Cardiac muscle cell (in vitro differentiated cells and primary cell): ENCODE measurements around the gene DGKI. TPM values are rescaled to one million over a fixed set of nuclear protein-coding genes. Genes with fewer than 3 reads are reported as not detected.

Source experiments
- DNase-seq, 2 donors: peaks; one replicate each; pipeline versions ENCODE4 v3.0.0 to v3.0.0-alpha.2; 2010 to 2017; ENCODE audit warnings: low read depth in 1 of 2, low spot score in 1 of 2
- H3K27ac ChIP-seq: fragments of 200-600 bp; sonication (generic); 2 replicates; pipeline ENCODE4 v1.5.1; 2016
- H3K27me3 ChIP-seq: fragments of 200-600 bp; sonication (generic); 2 replicates; pipeline ENCODE4 v1.6.0; 2016; ENCODE audit warnings: control low read depth
- H3K36me3 ChIP-seq: fragments of 200-600 bp; sonication (generic); 2 replicates; pipeline ENCODE4 v1.5.1; 2016; ENCODE audit warnings: control low read depth
- H3K4me1 ChIP-seq: fragments of 200-600 bp; sonication (generic); 2 replicates; pipeline ENCODE4 v1.8.1; 2017; ENCODE audit warnings: low read depth, mild to moderate bottlenecking, mixed run types
- H3K4me3 ChIP-seq: fragments of 200-600 bp; sonication (generic); 2 replicates; pipeline ENCODE4 v1.5.1; 2016; ENCODE audit warnings: mild to moderate bottlenecking
- H3K9me3 ChIP-seq: fragments of 200-600 bp; sonication (generic); 2 replicates; pipeline ENCODE4 v1.5.1; 2017; ENCODE audit warnings: low read depth, mild to moderate bottlenecking, control low read depth
- CTCF ChIP-seq: IDR thresholded peaks from 2 replicates; pipeline ENCODE4 v1.5.1; 2012; ENCODE audit warnings: low read depth, mild to moderate bottlenecking, low read length
- polyA plus RNA-seq: library from polyadenylated mRNA; unstranded; fragments of >200 nt; fragmentation: Nextera tagmentation; extraction: Ambion mirVana; gene quantifications from 2 replicates; pipeline ENCODE4 v1.2.1, GENCODE V29; 2016
- total RNA-seq: library from RNA; depleted of rRNA; stranded (reverse); fragments of >200 nt; gene quantifications from 2 replicates; pipeline ENCODE4 v1.2.3, GENCODE V29; 2016

The DGKI gene
- total and polyA plus RNA-seq, 2 experiments from 2014 or later = 35.0 to 52.7 TPM

- DNase-seq = peak; percentile 66 to 71
- Histone ChIP-seq H3K27me3 (no peaks in the 10 kb centered on the region), H3K9me3 (no peaks in the 10 kb centered on the region), H3K4me1 (no peaks in the 10 kb centered on the region), H3K36me3 (no peaks in the 10 kb centered on the region), H3K4me3 (no peak overlapping the region), H3K27ac (no peak overlapping the region)
- peak; percentile 43 for TF ChIP-seq CTCF
Observed at GRCh38 chr7:137606061-137606674, 240.6 kb downstream of the DGKI start.

DNA sequence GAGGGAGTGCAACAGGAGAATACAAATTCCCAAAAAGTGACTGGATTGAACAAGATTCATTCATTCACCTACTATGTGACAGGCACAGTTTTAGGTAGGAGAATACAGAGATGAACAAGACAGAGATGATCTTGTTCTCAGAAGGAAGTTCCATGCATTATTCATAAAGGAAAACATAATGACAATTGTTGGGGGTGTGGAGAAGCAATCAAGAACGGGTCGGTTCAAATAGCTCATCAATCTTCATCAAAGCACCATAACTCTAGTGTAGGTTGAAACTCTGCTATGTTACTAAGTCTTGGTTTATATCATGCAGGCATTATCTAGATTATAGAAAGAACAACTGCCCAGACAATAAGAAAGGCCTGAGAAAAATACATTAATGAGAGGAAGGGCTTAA, 243.7 kb downstream of the DGKI start:
- Histone ChIP-seq H3K4me3 (no peak overlapping the region), H3K4me1 (no peaks in the 10 kb centered on the region), H3K27me3 (no peaks in the 10 kb centered on the region), H3K9me3 (no peaks in the 10 kb centered on the region), H3K36me3 (no peaks in the 10 kb centered on the region), H3K27ac (no peak overlapping the region)
- no peak for TF ChIP-seq CTCF
- no peak for DNase-seq

GRCh38 chr7:137601642-137602041, 245.1 kb downstream of the DGKI start:
- Histone ChIP-seq H3K27ac (no peak overlapping the region), H3K27me3 (no peaks in the 10 kb centered on the region), H3K4me1 (no peaks in the 10 kb centered on the region), H3K9me3 (no peaks in the 10 kb centered on the region), H3K36me3 (no peaks in the 10 kb centered on the region), H3K4me3 (no peak overlapping the region)
- no peak for TF ChIP-seq CTCF
- DNase-seq = no peak

DNA sequence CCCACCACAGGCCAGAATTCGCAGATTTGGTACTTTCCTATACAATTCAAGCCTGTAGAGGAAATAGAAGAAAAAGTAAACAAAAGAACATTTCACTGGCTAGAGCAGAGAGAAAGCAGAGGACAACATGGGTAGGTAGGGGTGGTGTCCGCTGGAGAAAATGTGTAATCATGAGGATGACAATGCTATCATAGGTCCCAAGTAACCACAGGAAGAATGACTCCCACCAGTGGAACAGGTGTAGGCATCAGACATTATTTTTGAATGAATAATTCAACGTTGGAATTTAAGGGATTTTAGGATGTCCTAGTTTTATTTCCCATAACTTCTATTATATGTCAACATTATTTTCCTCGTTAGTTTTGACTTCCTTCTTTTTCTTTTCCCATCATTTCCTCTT, 248.9 kb downstream of the DGKI start:
- no peak for TF ChIP-seq CTCF
- Histone ChIP-seq H3K9me3 (no peaks in the 10 kb centered on the region), H3K27me3 (no peaks in the 10 kb centered on the region), H3K36me3 (no peaks in the 10 kb centered on the region), H3K27ac (no peak overlapping the region), H3K4me1 (no peaks in the 10 kb centered on the region), H3K4me3 (no peak overlapping the region)
- no peak for DNase-seq

GRCh38 chr7:137593115-137593711, 253.6 kb downstream of the DGKI start:
- no peaks in the 10 kb centered on the region for H3K36me3 ChIP-seq
- no peaks in the 10 kb centered on the region for H3K27me3 ChIP-seq
- H3K4me3 ChIP-seq = no peak overlapping the region
- H3K9me3 ChIP-seq = no peaks in the 10 kb centered on the region
- no peak for TF ChIP-seq CTCF
- H3K4me1 ChIP-seq = peaks cover 30% of the 10 kb centered on the region
- no peak overlapping the region for H3K27ac ChIP-seq
- DNase-seq = no peak
